ENCODE data around the gene LRRC8B.

Gene LRRC8B

GRCh38 chr1:89532228-89532627, 7.6 kb downstream of the LRRC8B start:
- H3K79me2 ChIP-seq (ENCODE audit: insufficient read depth, low read length) = peaks cover 16% of the 10 kb centered on the region
- no peak overlapping the region for H3K27ac ChIP-seq (ENCODE audit: low read length)
- H2AFZ ChIP-seq (ENCODE audit: low read depth, low read length) = no peak overlapping the region
- ATAC-seq (ENCODE audit: insufficient read depth, low read depth) = no peak
- no peaks in the 10 kb centered on the region for H3K36me3 ChIP-seq (ENCODE audit: insufficient read depth, low read length)
- peaks cover 5% of the 10 kb centered on the region; the same call in 1 of the 2 replicates for H3K4me1 ChIP-seq (ENCODE audit: insufficient read depth, low read length)
- no peak for TF ChIP-seq EZH2 (IDR thresholded peaks at IDR 0.05; ENCODE audit: borderline replicate concordance, low read depth, low read length, severe bottlenecking)
- TF ChIP-seq, protein P1, sequence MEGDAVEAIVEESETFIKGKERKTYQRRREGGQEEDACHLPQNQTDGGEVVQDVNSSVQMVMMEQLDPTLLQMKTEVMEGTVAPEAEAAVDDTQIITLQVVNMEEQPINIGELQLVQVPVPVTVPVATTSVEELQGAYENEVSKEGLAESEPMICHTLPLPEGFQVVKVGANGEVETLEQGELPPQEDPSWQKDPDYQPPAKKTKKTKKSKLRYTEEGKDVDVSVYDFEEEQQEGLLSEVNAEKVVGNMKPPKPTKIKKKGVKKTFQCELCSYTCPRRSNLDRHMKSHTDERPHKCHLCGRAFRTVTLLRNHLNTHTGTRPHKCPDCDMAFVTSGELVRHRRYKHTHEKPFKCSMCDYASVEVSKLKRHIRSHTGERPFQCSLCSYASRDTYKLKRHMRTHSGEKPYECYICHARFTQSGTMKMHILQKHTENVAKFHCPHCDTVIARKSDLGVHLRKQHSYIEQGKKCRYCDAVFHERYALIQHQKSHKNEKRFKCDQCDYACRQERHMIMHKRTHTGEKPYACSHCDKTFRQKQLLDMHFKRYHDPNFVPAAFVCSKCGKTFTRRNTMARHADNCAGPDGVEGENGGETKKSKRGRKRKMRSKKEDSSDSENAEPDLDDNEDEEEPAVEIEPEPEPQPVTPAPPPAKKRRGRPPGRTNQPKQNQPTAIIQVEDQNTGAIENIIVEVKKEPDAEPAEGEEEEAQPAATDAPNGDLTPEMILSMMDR (IDR thresholded peaks at IDR 0.05; ENCODE audit: borderline replicate concordance, extremely low read depth, low read length, poor library complexity, severe bottlenecking) = no peak
- H3K27me3 ChIP-seq (ENCODE audit: insufficient read depth, low read length, poor library complexity) = no peaks in the 10 kb centered on the region
- no peak overlapping the region for H3K4me3 ChIP-seq (ENCODE audit: low read depth in 1 of 2, low read length in 2 of 2)
- peaks cover 2% of the 10 kb centered on the region; the same call in 1 of the 2 replicates for H4K20me1 ChIP-seq (ENCODE audit: insufficient read depth, low read length)
- no peak for DNase-seq
- no peak overlapping the region for H3K4me2 ChIP-seq (ENCODE audit: insufficient read depth, low read length)
- no peak overlapping the region for H3K9ac ChIP-seq (ENCODE audit: low read depth, low read length)
- H3K9me3 ChIP-seq (ENCODE audit: insufficient read depth, low read length, severe bottlenecking) = no peaks in the 10 kb centered on the region

DNA sequence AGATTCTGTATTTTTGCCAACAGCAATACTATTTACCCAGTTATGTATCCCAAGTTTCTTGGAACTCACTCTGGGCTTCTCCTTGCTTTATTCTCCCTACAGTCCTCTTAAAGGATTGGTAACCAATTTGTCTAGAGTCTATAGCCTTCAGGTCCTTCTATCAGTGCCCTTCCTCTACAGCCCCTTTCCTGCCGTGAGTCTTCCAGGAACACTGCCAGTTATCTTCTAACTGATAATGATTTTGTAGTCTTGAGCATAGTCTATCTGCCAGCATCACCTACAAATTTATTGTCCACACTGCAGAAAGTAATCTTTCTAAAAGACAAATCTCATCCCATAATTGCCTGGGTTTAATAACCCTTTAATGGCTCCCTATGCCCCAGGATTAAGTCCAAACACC, 8.2 kb downstream of the LRRC8B start:
- Histone ChIP-seq H3K4me2 (ENCODE audit: insufficient read depth, low read length) (no peak overlapping the region), H3K79me2 (ENCODE audit: insufficient read depth, low read length) (peaks cover 16% of the 10 kb centered on the region), H3K36me3 (ENCODE audit: insufficient read depth, low read length) (no peaks in the 10 kb centered on the region), H3K27ac (ENCODE audit: low read length) (no peak overlapping the region), H3K9me3 (ENCODE audit: insufficient read depth, low read length, severe bottlenecking) (no peaks in the 10 kb centered on the region), H3K27me3 (ENCODE audit: insufficient read depth, low read length, poor library complexity) (no peaks in the 10 kb centered on the region), H3K4me3 (ENCODE audit: low read depth in 1 of 2, low read length in 2 of 2) (no peak overlapping the region), H3K4me1 (ENCODE audit: insufficient read depth, low read length) (no peaks in the 10 kb centered on the region), H4K20me1 (ENCODE audit: insufficient read depth, low read length) (peaks cover 2% of the 10 kb centered on the region; the same call in 1 of the 2 replicates), H3K9ac (ENCODE audit: low read depth, low read length) (no peak overlapping the region), H2AFZ (ENCODE audit: low read depth, low read length) (no peak overlapping the region)
- no peak for ATAC-seq (ENCODE audit: insufficient read depth, low read depth)
- TF ChIP-seq, protein P1 (IDR thresholded peaks at IDR 0.05; ENCODE audit: borderline replicate concordance, extremely low read depth, low read length, poor library complexity, severe bottlenecking) = no peak
- no peak for TF ChIP-seq EZH2 (IDR thresholded peaks at IDR 0.05; ENCODE audit: borderline replicate concordance, low read depth, low read length, severe bottlenecking)
- DNase-seq = no peak

- no peak for ATAC-seq (ENCODE audit: insufficient read depth, low read depth)
- Histone ChIP-seq H3K4me3 (ENCODE audit: low read depth in 1 of 2, low read length in 2 of 2) (no peak overlapping the region), H3K4me2 (ENCODE audit: insufficient read depth, low read length) (no peak overlapping the region), H3K9ac (ENCODE audit: low read depth, low read length) (no peak overlapping the region), H2AFZ (ENCODE audit: low read depth, low read length) (no peak overlapping the region), H3K79me2 (ENCODE audit: insufficient read depth, low read length) (peaks cover 16% of the 10 kb centered on the region), H3K9me3 (ENCODE audit: insufficient read depth, low read length, severe bottlenecking) (no peaks in the 10 kb centered on the region), H3K36me3 (ENCODE audit: insufficient read depth, low read length) (no peaks in the 10 kb centered on the region), H3K27ac (ENCODE audit: low read length) (no peak overlapping the region), H3K4me1 (ENCODE audit: insufficient read depth, low read length) (no peaks in the 10 kb centered on the region), H3K27me3 (ENCODE audit: insufficient read depth, low read length, poor library complexity) (no peaks in the 10 kb centered on the region), H4K20me1 (ENCODE audit: insufficient read depth, low read length) (peaks cover under 1% of the 10 kb centered on the region; the same call in 1 of the 2 replicates)
- DNase-seq = no peak
- no peak for TF ChIP-seq EZH2 (IDR thresholded peaks at IDR 0.05; ENCODE audit: borderline replicate concordance, low read depth, low read length, severe bottlenecking)
- TF ChIP-seq, protein P1 (IDR thresholded peaks at IDR 0.05; ENCODE audit: borderline replicate concordance, extremely low read depth, low read length, poor library complexity, severe bottlenecking) = no peak
Measured at GRCh38 chr1:89535537-89535936, 10.9 kb downstream of the LRRC8B start.

Measured in DND-41 (cell line).